ENCODE data around the gene CNTNAP2. TPM values are rescaled to one million over a fixed set of nuclear protein-coding genes. Genes with fewer than 3 reads are reported as not detected.

The CNTNAP2 gene
- total and polyA plus RNA-seq, 2 of the 8 experiments (the other 6 are each of a cell fraction or from before 2014, with no cell fraction given): 27.9 to 71.0 TPM

- H3K36me3 ChIP-seq (ENCODE audit: control insufficient read depth in 2 of 4, insufficient read depth in 4 of 4, low read length in 3 of 4): no peaks in the 10 kb centered on the region
- no peak overlapping the region for H3K4me3 ChIP-seq (ENCODE audit: extremely low read depth in 1 of 4, insufficient read depth in 2 of 4, low read depth in 3 of 4, low read length in 4 of 4)
- H4K8ac ChIP-seq (ENCODE audit: extremely low read depth, insufficient read depth, low read length): no peak overlapping the region
- H3K4me1 ChIP-seq (replicated peaks in 1 of 4; ENCODE audit: control insufficient read depth in 3 of 4, insufficient read depth in 4 of 4, low read length in 3 of 4): no peaks in the 10 kb centered on the region
- H2BK12ac ChIP-seq (ENCODE audit: low read depth, low read length): no peak overlapping the region
- no peak overlapping the region for H4K91ac ChIP-seq (replicated peaks; ENCODE audit: insufficient read length, low read length)
- H2BK120ac ChIP-seq (replicated peaks; ENCODE audit: low read depth, low read length): no peak overlapping the region
- ChIA-PET CTCF (ENCODE audit: partially characterized antibody) (no interaction called here), POLR2A (ENCODE audit: partially characterized antibody) (no interaction called here)
- FAIRE-seq: no peak
- no peak overlapping the region for H4K5ac ChIP-seq (ENCODE audit: insufficient read length, low read depth, low read length)
- no peak overlapping the region for H3K4ac ChIP-seq (replicated peaks; ENCODE audit: insufficient read length, low read depth, low read length)
- no peak overlapping the region for H3K23ac ChIP-seq (ENCODE audit: insufficient read length)
- no peak overlapping the region for H3K18ac ChIP-seq (ENCODE audit: extremely low read depth, low read length)
- H3K56ac ChIP-seq (replicated peaks; ENCODE audit: insufficient read length, low read depth, low read length): no peak overlapping the region
- H2AK5ac ChIP-seq (ENCODE audit: low read depth, low read length): no peak overlapping the region
- H3K27me3 ChIP-seq (replicated peaks in 1 of 4; ENCODE audit: control insufficient read depth in 3 of 4, extremely low read depth in 1 of 4, insufficient read depth in 3 of 4, low read length in 3 of 4): peaks cover 0 to 1% (median 0%) of the 10 kb centered on the region in 4 experiments; a peak in 1 of 7 replicates
- no peak overlapping the region for H2BK15ac ChIP-seq (ENCODE audit: low read length)
- H3K79me1 ChIP-seq (ENCODE audit: low read depth, low read length): no peaks in the 10 kb centered on the region
- H3K79me2 ChIP-seq (ENCODE audit: control insufficient read depth in 1 of 2, insufficient read depth in 2 of 2, low read length in 2 of 2): no peaks in the 10 kb centered on the region
- H3K14ac ChIP-seq (ENCODE audit: insufficient read length): no peak overlapping the region
- no peak overlapping the region for H2BK20ac ChIP-seq (ENCODE audit: low read length)
- no peak overlapping the region for H3K4me2 ChIP-seq (ENCODE audit: insufficient read depth in 1 of 2, low read depth in 2 of 2, low read length in 2 of 2)
- no peak for DNase-seq (ENCODE audit: low read depth in 1 of 2, low spot score in 2 of 2)
- no peak overlapping the region for H2BK5ac ChIP-seq (ENCODE audit: low read depth, low read length)
- H2AFZ ChIP-seq (ENCODE audit: low read length): no peak overlapping the region
- no peaks in the 10 kb centered on the region for H3K23me2 ChIP-seq (ENCODE audit: low read depth, low read length)
- H4K20me1 ChIP-seq (replicated peaks in 1 of 2; ENCODE audit: control insufficient read depth in 1 of 2, insufficient read depth in 2 of 2, low read length in 2 of 2): no peaks in the 10 kb centered on the region
- no peak overlapping the region for H3K27ac ChIP-seq (ENCODE audit: low read depth, low read length)
- H3K9ac ChIP-seq (replicated peaks in 1 of 4; ENCODE audit: extremely low read depth in 1 of 4, low read depth in 3 of 4, low read length in 3 of 4): no peak overlapping the region
- H3K9me3 ChIP-seq (ENCODE audit: insufficient read depth in 2 of 2, low read depth in 1 of 2, low read length in 1 of 2): no peaks in the 10 kb centered on the region
- 100% methylated on average over 1 of the region's 1 CpG; no CpG with 5 or more reads in 1 of the 2 experiments for WGBS, 2 experiments (ENCODE audit: extremely low coverage in 1 of 2, insufficient coverage in 1 of 2, insufficient read length in 1 of 2, insufficient replicate concordance in 2 of 2, low coverage in 1 of 2, low lambda C conversion rate in 2 of 2, missing lambda C conversion rate in 1 of 2)
- TF ChIP-seq FOSL1 (IDR thresholded peaks at IDR 0.05; ENCODE audit: insufficient read depth, low read depth, low read length) (no peak), SRF (IDR thresholded peaks at IDR 0.05; ENCODE audit: low read depth, low read length) (no peak), HDAC2 (IDR thresholded peaks at IDR 0.05; ENCODE audit: borderline replicate concordance in 1 of 2, low read depth in 2 of 2, low read length in 2 of 2) (no peak), TAF1 (IDR thresholded peaks at IDR 0.05; ENCODE audit: low read depth, low read length) (no peak), SIX5 (IDR thresholded peaks at IDR 0.05; ENCODE audit: low read depth, low read length) (no peak), CHD2 (IDR thresholded peaks at IDR 0.05; ENCODE audit: low read length) (no peak), NANOG (IDR thresholded peaks at IDR 0.05; ENCODE audit: insufficient read depth, low read depth, low read length, poor library complexity, severe bottlenecking) (no peak), CREB1 (IDR thresholded peaks at IDR 0.05) (no peak), EP300 (IDR thresholded peaks at IDR 0.05; ENCODE audit: borderline replicate concordance in 1 of 2, low read depth in 2 of 2, low read length in 2 of 2) (no peak), SIRT6 (IDR thresholded peaks at IDR 0.05; ENCODE audit: low read length) (no peak), RXRA (IDR thresholded peaks at IDR 0.05; ENCODE audit: insufficient read depth, low read depth, low read length) (no peak), KDM5A (IDR thresholded peaks at IDR 0.05; ENCODE audit: low read length) (no peak), CBX8 (IDR thresholded peaks at IDR 0.05; ENCODE audit: borderline replicate concordance, low read depth, low read length) (no peak), POLR2A (IDR thresholded peaks at IDR 0.05; ENCODE audit: control extremely low read depth in 1 of 2, low read depth in 2 of 2, low read length in 2 of 2) (no peak)
Measured at GRCh38 chr7:147775516-147776284, 1659.1 kb downstream of the CNTNAP2 start.
